GM13977 (cell line): ENCODE measurements around the gene PLEK2.

Experiments
- DNase-seq: peaks from one replicate; pipeline ENCODE4 v3.0.0; 2012; ENCODE audit warnings: low spot score
- CTCF ChIP-seq: IDR thresholded peaks from 2 replicates; pipeline ENCODE4 v1.5.1; 2012; ENCODE audit warnings: mild to moderate bottlenecking, control low read depth; ENCODE audit not compliant: insufficient read depth; ENCODE audit errors: extremely low read depth, missing control alignments
- in situ Hi-C: fragments of 300-500 bp; cut with MboI; formaldehyde crosslinking; loops from one replicate; pipeline ENCODE4 v1.12.0; 2022; ENCODE audit warnings: low sequenced_read_pairs, low pct_unique_long_range_greater_than_20kb, mixed read lengths, inconsistent platforms; ENCODE audit not compliant: unreplicated experiment

The PLEK2 gene

GRCh38 chr14:67428501-67429031, 16.6 kb upstream of the PLEK2 start:
- no peak for DNase-seq
- TF ChIP-seq CTCF, result no peak
- in situ Hi-C loops, result loop anchor here (10.0 kb wide), 1 partner anchor 136 kb away; no protein-coding TSS in a partner anchor

GRCh38 chr14:67426983-67427606, 15.1 kb upstream of the PLEK2 start:
- in situ Hi-C loops, result loop anchor here (10.0 kb wide), 1 partner anchor 138 kb away; no protein-coding TSS in a partner anchor
- DNase-seq, result peak; percentile 85

GRCh38 chr14:67426161-67426560, 14.2 kb upstream of the PLEK2 start:
- no peak for DNase-seq
- in situ Hi-C loops, result loop anchor here (10.0 kb wide), 1 partner anchor 139 kb away; no protein-coding TSS in a partner anchor
- no peak for TF ChIP-seq CTCF

More at GRCh38 chr14:67426983-67427606, 15.1 kb upstream of the PLEK2 start:
- TF ChIP-seq CTCF, result peak; percentile 85

- no peak for TF ChIP-seq CTCF
- no peak for DNase-seq
- in situ Hi-C loops, result loop anchor here (10.0 kb wide), 1 partner anchor 139 kb away; no protein-coding TSS in a partner anchor
Observed at GRCh38 chr14:67425608-67426007, 13.6 kb upstream of the PLEK2 start.

- DNase-seq, result no peak
- in situ Hi-C loops, result loop anchor here (10.0 kb wide), 1 partner anchor 140 kb away; no protein-coding TSS in a partner anchor
- no peak for TF ChIP-seq CTCF
Observed at GRCh38 chr14:67424539-67424938, 12.6 kb upstream of the PLEK2 start.

- in situ Hi-C loops, result loop anchor here (10.0 kb wide), 1 partner anchor 141 kb away; no protein-coding TSS in a partner anchor
- DNase-seq, result no peak
- no peak for TF ChIP-seq CTCF
Observed at GRCh38 chr14:67423424-67423823, 11.5 kb upstream of the PLEK2 start.
